ENCODE data around the gene HDGFL3. TPM values are rescaled to one million over a fixed set of nuclear protein-coding genes. Genes with fewer than 3 reads are reported as not detected.

The HDGFL3 gene
- total and polyA plus RNA-seq, 9 of the 15 experiments (the other 6 are each of a cell fraction or from before 2014, with no cell fraction given), result 6.7 to 42.0 (median 31.4) TPM

DNA sequence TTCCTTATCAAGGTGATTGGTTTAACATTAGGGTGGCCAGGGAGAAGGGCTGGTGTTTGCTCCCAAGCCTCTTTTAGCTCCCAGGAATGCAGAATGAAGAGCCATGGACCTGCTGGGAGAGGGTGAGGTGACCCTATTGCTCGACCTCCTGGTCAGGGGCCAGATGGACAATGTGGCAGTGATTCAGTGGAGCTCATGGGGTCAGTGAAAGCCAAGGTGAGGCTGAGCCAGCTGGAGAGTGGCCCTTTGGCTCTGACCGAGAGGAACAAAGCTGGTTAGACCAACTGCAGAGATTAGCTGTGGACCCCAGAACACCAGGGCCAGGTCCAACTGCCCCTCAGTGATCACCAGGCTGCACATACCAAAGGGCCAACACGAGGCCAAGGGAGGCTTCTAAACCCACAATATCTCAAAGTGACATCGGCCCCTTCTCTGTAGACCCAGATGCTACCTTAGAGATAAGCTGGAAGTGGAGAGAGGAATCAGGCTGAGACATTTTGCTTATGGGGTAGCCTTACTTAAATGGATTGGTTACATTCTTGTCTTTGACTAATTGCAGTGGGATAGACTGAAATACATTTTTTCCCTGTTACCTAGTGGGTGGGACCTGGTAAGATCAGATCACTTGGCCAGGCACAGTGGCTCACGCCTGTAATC is 124.8 kb downstream of the HDGFL3 start (continued):
- TF ChIP-seq POLR2H (tag; IDR thresholded peaks at IDR 0.05; ENCODE audit: low read depth) (no peak), BMI1 (IDR thresholded peaks at IDR 0.05; ENCODE audit: low read length) (no peak), NELFE (IDR thresholded peaks at IDR 0.05; ENCODE audit: insufficient read depth, insufficient read length) (no peak), MYC (IDR thresholded peaks at IDR 0.05; ENCODE audit: low read depth, low read length) (0 out of 2 replicates have a peak, but pooled peaks have one; percentile 22), MYC (CRISPR knock-in tag; IDR thresholded peaks at IDR 0.05; ENCODE audit: borderline replicate concordance, low read depth) (no peak), ETV6 (IDR thresholded peaks at IDR 0.05; ENCODE audit: borderline replicate concordance in 1 of 2, low read depth in 2 of 2, low read length in 1 of 2) (no peak), ETV6 (CRISPR knock-in tag; IDR thresholded peaks at IDR 0.05; ENCODE audit: borderline replicate concordance) (no peak), SAFB (IDR thresholded peaks at IDR 0.05; ENCODE audit: borderline replicate concordance, low read depth, low read length) (no peak), MAFG (tag; conservative IDR thresholded peaks at IDR 0.05) (no peak), GABPA (tag; conservative IDR thresholded peaks at IDR 0.05; ENCODE audit: low read depth) (no peak), TEAD4 (IDR thresholded peaks at IDR 0.05; ENCODE audit: low read length) (peak; percentile 65), TEAD4 (CRISPR knock-in tag; IDR thresholded peaks at IDR 0.05; ENCODE audit: borderline replicate concordance) (no peak), ZFP1 (CRISPR knock-in tag; IDR thresholded peaks at IDR 0.05) (no peak), BHLHE40 (IDR thresholded peaks at IDR 0.05; ENCODE audit: low read length) (no peak), MAFF (IDR thresholded peaks at IDR 0.05; ENCODE audit: low read length) (no peak), ARID1B (IDR thresholded peaks at IDR 0.05) (peak; percentile 73), ZNF384 (IDR thresholded peaks at IDR 0.05; ENCODE audit: low read depth, low read length) (no peak), MEIS2 (IDR thresholded peaks at IDR 0.05; ENCODE audit: partially characterized antibody) (peak; percentile 43), SREBF2 (CRISPR knock-in tag; IDR thresholded peaks at IDR 0.05) (no peak)
- TF ChIP-seq, protein P1, sequence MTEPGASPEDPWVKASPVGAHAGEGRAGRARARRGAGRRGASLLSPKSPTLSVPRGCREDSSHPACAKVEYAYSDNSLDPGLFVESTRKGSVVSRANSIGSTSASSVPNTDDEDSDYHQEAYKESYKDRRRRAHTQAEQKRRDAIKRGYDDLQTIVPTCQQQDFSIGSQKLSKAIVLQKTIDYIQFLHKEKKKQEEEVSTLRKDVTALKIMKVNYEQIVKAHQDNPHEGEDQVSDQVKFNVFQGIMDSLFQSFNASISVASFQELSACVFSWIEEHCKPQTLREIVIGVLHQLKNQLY (CRISPR knock-in tag; conservative IDR thresholded peaks at IDR 0.05), result no peak
- TF ChIP-seq, protein P2, sequence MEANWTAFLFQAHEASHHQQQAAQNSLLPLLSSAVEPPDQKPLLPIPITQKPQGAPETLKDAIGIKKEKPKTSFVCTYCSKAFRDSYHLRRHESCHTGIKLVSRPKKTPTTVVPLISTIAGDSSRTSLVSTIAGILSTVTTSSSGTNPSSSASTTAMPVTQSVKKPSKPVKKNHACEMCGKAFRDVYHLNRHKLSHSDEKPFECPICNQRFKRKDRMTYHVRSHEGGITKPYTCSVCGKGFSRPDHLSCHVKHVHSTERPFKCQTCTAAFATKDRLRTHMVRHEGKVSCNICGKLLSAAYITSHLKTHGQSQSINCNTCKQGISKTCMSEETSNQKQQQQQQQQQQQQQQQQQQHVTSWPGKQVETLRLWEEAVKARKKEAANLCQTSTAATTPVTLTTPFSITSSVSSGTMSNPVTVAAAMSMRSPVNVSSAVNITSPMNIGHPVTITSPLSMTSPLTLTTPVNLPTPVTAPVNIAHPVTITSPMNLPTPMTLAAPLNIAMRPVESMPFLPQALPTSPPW (CRISPR knock-in tag; IDR thresholded peaks at IDR 0.05), result 0 out of 2 replicates have a peak, but pooled peaks have one; percentile 26
- TF ChIP-seq, protein P3, sequence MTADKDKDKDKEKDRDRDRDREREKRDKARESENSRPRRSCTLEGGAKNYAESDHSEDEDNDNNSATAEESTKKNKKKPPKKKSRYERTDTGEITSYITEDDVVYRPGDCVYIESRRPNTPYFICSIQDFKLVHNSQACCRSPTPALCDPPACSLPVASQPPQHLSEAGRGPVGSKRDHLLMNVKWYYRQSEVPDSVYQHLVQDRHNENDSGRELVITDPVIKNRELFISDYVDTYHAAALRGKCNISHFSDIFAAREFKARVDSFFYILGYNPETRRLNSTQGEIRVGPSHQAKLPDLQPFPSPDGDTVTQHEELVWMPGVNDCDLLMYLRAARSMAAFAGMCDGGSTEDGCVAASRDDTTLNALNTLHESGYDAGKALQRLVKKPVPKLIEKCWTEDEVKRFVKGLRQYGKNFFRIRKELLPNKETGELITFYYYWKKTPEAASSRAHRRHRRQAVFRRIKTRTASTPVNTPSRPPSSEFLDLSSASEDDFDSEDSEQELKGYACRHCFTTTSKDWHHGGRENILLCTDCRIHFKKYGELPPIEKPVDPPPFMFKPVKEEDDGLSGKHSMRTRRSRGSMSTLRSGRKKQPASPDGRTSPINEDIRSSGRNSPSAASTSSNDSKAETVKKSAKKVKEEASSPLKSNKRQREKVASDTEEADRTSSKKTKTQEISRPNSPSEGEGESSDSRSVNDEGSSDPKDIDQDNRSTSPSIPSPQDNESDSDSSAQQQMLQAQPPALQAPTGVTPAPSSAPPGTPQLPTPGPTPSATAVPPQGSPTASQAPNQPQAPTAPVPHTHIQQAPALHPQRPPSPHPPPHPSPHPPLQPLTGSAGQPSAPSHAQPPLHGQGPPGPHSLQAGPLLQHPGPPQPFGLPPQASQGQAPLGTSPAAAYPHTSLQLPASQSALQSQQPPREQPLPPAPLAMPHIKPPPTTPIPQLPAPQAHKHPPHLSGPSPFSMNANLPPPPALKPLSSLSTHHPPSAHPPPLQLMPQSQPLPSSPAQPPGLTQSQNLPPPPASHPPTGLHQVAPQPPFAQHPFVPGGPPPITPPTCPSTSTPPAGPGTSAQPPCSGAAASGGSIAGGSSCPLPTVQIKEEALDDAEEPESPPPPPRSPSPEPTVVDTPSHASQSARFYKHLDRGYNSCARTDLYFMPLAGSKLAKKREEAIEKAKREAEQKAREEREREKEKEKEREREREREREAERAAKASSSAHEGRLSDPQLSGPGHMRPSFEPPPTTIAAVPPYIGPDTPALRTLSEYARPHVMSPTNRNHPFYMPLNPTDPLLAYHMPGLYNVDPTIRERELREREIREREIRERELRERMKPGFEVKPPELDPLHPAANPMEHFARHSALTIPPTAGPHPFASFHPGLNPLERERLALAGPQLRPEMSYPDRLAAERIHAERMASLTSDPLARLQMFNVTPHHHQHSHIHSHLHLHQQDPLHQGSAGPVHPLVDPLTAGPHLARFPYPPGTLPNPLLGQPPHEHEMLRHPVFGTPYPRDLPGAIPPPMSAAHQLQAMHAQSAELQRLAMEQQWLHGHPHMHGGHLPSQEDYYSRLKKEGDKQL (CRISPR knock-in tag; IDR thresholded peaks at IDR 0.05; ENCODE audit: borderline replicate concordance), result no peak
